H9 (cell line): ENCODE data around the gene SERTM2. TPM values are rescaled to one million over a fixed set of nuclear protein-coding genes. Genes with fewer than 3 reads are reported as not detected.

Experiments
- DNase-seq: peaks from one replicate; pipeline ENCODE4 v3.0.0-alpha.2; 2017
- H2AFZ ChIP-seq: one replicate; pipeline ENCODE4 v1.6.1; 2013; ENCODE audit warnings: mild to moderate bottlenecking, low read length, control low read depth, moderate library complexity
- H2AK5ac ChIP-seq: 2 replicates; pipeline ENCODE4 v1.6.1; 2013; ENCODE audit warnings: low read length, control low read depth, mixed read lengths; ENCODE audit not compliant: insufficient read length
- H2BK120ac ChIP-seq: one replicate; pipeline ENCODE4 v1.6.1; 2013; ENCODE audit warnings: low read depth, mild to moderate bottlenecking, low read length, control low read depth, inconsistent platforms; ENCODE audit not compliant: poor library complexity, severe bottlenecking
- H2BK12ac ChIP-seq: 2 replicates; pipeline ENCODE4 v1.6.1; 2013; ENCODE audit warnings: low read length, control low read depth, mixed read lengths, low read depth; ENCODE audit not compliant: insufficient read length
- H2BK15ac ChIP-seq: 2 replicates; pipeline ENCODE4 v1.6.1; 2013; ENCODE audit warnings: low read depth, low read length, control low read depth
- H2BK20ac ChIP-seq: one replicate; pipeline ENCODE4 v1.6.1; 2013; ENCODE audit warnings: low read depth, mild to moderate bottlenecking, low read length, control low read depth, inconsistent platforms; ENCODE audit not compliant: poor library complexity, severe bottlenecking
- H2BK5ac ChIP-seq: 2 replicates; pipeline ENCODE4 v1.6.1; 2013; ENCODE audit warnings: low read length, control low read depth, mixed read lengths; ENCODE audit not compliant: insufficient read length
- H3K14ac ChIP-seq: 2 replicates; pipeline ENCODE4 v1.6.1; 2013; ENCODE audit warnings: low read length, control low read depth; ENCODE audit not compliant: insufficient read depth
- H3K18ac ChIP-seq: 2 replicates; pipeline ENCODE4 v1.6.1; 2013; ENCODE audit warnings: low read depth, mild to moderate bottlenecking, mixed read lengths, low read length, control low read depth; ENCODE audit not compliant: insufficient read length
- H3K23ac ChIP-seq: 2 replicates; pipeline ENCODE4 v1.6.1; 2013; ENCODE audit warnings: low read length, control low read depth, mixed read lengths, low read depth; ENCODE audit not compliant: insufficient read length
- H3K23me2 ChIP-seq: 2 replicates; pipeline ENCODE4 v1.6.1; 2013; ENCODE audit warnings: low read depth, mild to moderate bottlenecking, mixed read lengths, low read length, control low read depth; ENCODE audit not compliant: insufficient read length, poor library complexity, severe bottlenecking
- H3K27ac ChIP-seq: 2 replicates; pipeline ENCODE4 v1.5.1; 2013; ENCODE audit warnings: low read length, control low read depth, mixed read lengths, low read depth; ENCODE audit not compliant: insufficient read length
- H3K27me3 ChIP-seq: 2 replicates; pipeline ENCODE4 v1.6.1; 2013; ENCODE audit warnings: low read length, control low read depth, inconsistent platforms; ENCODE audit not compliant: insufficient read depth
- H3K4ac ChIP-seq: 2 replicates; pipeline ENCODE4 v1.6.1; 2013; ENCODE audit warnings: low read depth, mild to moderate bottlenecking, control low read depth, inconsistent platforms, low read length, moderate library complexity
- H3K4me1 ChIP-seq: 2 replicates; pipeline ENCODE4 v1.6.1; 2013; ENCODE audit warnings: low read length, control low read depth, inconsistent platforms; ENCODE audit not compliant: insufficient read depth
- H3K4me2 ChIP-seq: 2 replicates; pipeline ENCODE4 v1.6.1; 2013; ENCODE audit warnings: low read length, control low read depth, mixed read lengths; ENCODE audit not compliant: insufficient read length, insufficient read depth
- H3K56ac ChIP-seq: 2 replicates; pipeline ENCODE4 v1.6.1; 2013; ENCODE audit warnings: low read depth, mild to moderate bottlenecking, mixed read lengths, low read length, control low read depth; ENCODE audit not compliant: insufficient read length
- H3K79me1 ChIP-seq: 2 replicates; pipeline ENCODE4 v1.6.1; 2013; ENCODE audit warnings: low read depth, mild to moderate bottlenecking, moderate library complexity, low read length, control low read depth, inconsistent platforms; ENCODE audit not compliant: insufficient read depth, poor library complexity, severe bottlenecking
- H3K79me2 ChIP-seq: 2 replicates; pipeline ENCODE4 v1.6.1; 2013; ENCODE audit warnings: low read length, control low read depth, inconsistent platforms; ENCODE audit not compliant: insufficient read depth
- H3K9ac ChIP-seq: 2 replicates; pipeline ENCODE4 v1.6.1; 2013; ENCODE audit warnings: low read length, control low read depth, mixed read lengths; ENCODE audit not compliant: insufficient read length; ENCODE audit errors: extremely low read depth
- H3K9me3 ChIP-seq: one replicate; pipeline ENCODE4 v1.6.1; 2013; ENCODE audit warnings: low read depth, low read length, inconsistent platforms; ENCODE audit not compliant: control insufficient read depth
- H3T11ph ChIP-seq: one replicate; pipeline ENCODE4 v1.6.1; 2013; ENCODE audit warnings: mild to moderate bottlenecking, low read length, control low read depth, inconsistent platforms
- H4K20me1 ChIP-seq: one replicate; pipeline ENCODE4 v1.6.1; 2013; ENCODE audit not compliant: control insufficient read depth, insufficient read length, insufficient read depth
- H4K5ac ChIP-seq: 2 replicates; pipeline ENCODE4 v1.6.1; 2013; ENCODE audit warnings: low read depth, mild to moderate bottlenecking, mixed read lengths, low read length, control low read depth; ENCODE audit not compliant: insufficient read length
- H4K8ac ChIP-seq: replicated peaks from 2 replicates; pipeline ENCODE4 v1.6.1; 2013; ENCODE audit warnings: low read length, control low read depth, mixed read lengths, low read depth; ENCODE audit not compliant: insufficient read length
- H4K91ac ChIP-seq: 2 replicates; pipeline ENCODE4 v1.6.1; 2013; ENCODE audit warnings: low read depth, mild to moderate bottlenecking, moderate library complexity, mixed read lengths, low read length, control low read depth; ENCODE audit not compliant: insufficient read length
- H3K27ac Mint-ChIP-seq, 3 experiments: 2 replicates in 2 of 3; 3 replicates in 1 of 3; pipeline ENCODE4 v1.8.0; 2020 to 2021; ENCODE audit warnings: mixed read lengths in 3 of 3, mild to moderate bottlenecking in 1 of 3, moderate library complexity in 1 of 3
- H3K27me3 Mint-ChIP-seq: 2 replicates; pipeline ENCODE4 v1.8.0; 2021; ENCODE audit warnings: low read depth, mild to moderate bottlenecking, moderate library complexity, mixed read lengths
- H3K36me3 Mint-ChIP-seq, 3 experiments: 2 replicates in 2 of 3; 3 replicates in 1 of 3; pipeline ENCODE4 v1.8.0; 2020 to 2021; ENCODE audit warnings: low read depth in 3 of 3, mixed read lengths in 3 of 3; ENCODE audit not compliant: insufficient read depth in 1 of 3
- H3K4me1 Mint-ChIP-seq, 2 experiments: 2 replicates each; pipeline ENCODE4 v1.8.0; 2020; ENCODE audit warnings: mixed read lengths in 2 of 2
- H3K4me3 Mint-ChIP-seq, 2 experiments: 2 replicates in 1 of 2; 3 replicates in 1 of 2; pipeline ENCODE4 v1.8.0; 2020 to 2021; ENCODE audit warnings: mild to moderate bottlenecking in 2 of 2, mixed read lengths in 2 of 2, moderate library complexity in 1 of 2
- H3K9me3 Mint-ChIP-seq, 2 experiments: 2 replicates in 1 of 2; 3 replicates in 1 of 2; pipeline ENCODE4 v1.8.0; 2020; ENCODE audit warnings: mild to moderate bottlenecking in 2 of 2, mixed read lengths in 2 of 2, moderate library complexity in 1 of 2
- CTCF ChIP-seq: fragments of 200-600 bp; sonication (generic); conservative IDR thresholded peaks from 3 replicates; pipeline ENCODE4 v1.8.0; 2021; ENCODE audit warnings: antibody characterized with exemption, mild to moderate bottlenecking
- total RNA-seq: library from RNA; stranded (reverse); gene quantifications from 2 replicates; pipeline ENCODE4 v1.2.1, GENCODE V29; 2021

Gene SERTM2
- total RNA-seq, 1 experiment from 2014 or later: 0.22 TPM

- H3K4ac ChIP-seq: no peak overlapping the region
- no peaks in the 10 kb centered on the region for H3K23me2 ChIP-seq
- Mint-ChIP-seq H3K4me1 (peaks cover 55 to 68% of the 10 kb centered on the region in 2 experiments), H3K36me3 (no peaks in the 10 kb centered on the region), H3K27me3 (no peaks in the 10 kb centered on the region), H3K27ac (no peak overlapping the region), H3K9me3 (no peaks in the 10 kb centered on the region), H3K4me3 (no peak overlapping the region)
- H2BK120ac ChIP-seq: no peak overlapping the region
- no peak overlapping the region for H3K14ac ChIP-seq
- no peak overlapping the region for H3K9ac ChIP-seq
- H2BK5ac ChIP-seq: no peak overlapping the region
- no peak for DNase-seq
- H2BK12ac ChIP-seq: no peak overlapping the region
- no peak overlapping the region for H3K27ac ChIP-seq
- no peaks in the 10 kb centered on the region for H3K79me2 ChIP-seq
- H4K5ac ChIP-seq: no peak overlapping the region
- H4K20me1 ChIP-seq: no peaks in the 10 kb centered on the region
- H2AFZ ChIP-seq: no peak overlapping the region
- peaks cover 8% of the 10 kb centered on the region for H3K4me1 ChIP-seq
- H3K56ac ChIP-seq: no peak overlapping the region
- H4K8ac ChIP-seq: no peak overlapping the region
- no peak overlapping the region for H3K23ac ChIP-seq
- no peaks in the 10 kb centered on the region for H3K79me1 ChIP-seq
- no peak overlapping the region for H2BK15ac ChIP-seq
- no peak overlapping the region for H2BK20ac ChIP-seq
- H3K4me2 ChIP-seq: no peak overlapping the region
- H3K9me3 ChIP-seq: no peaks in the 10 kb centered on the region
- no peak overlapping the region for H4K91ac ChIP-seq
- H3T11ph ChIP-seq: no peak overlapping the region
- H3K27me3 ChIP-seq: no peaks in the 10 kb centered on the region
- no peak overlapping the region for H3K18ac ChIP-seq
- no peak overlapping the region for H2AK5ac ChIP-seq
- no peak for TF ChIP-seq CTCF
These were observed 3.9 kb downstream of the SERTM2 start for GRCh38 chrX:111515298-111515697.
